DND-41 (cell line): Measurements from ENCODE around the gene C19orf47.

Experiments
- ATAC-seq: fragments of 200-7000 bp; cut with Tn5 transposase; 3 replicates; pipeline ENCODE4 v1.9.1; 2021; ENCODE audit warnings: low read depth; ENCODE audit not compliant: insufficient read depth
- DNase-seq: peaks from one replicate; pipeline ENCODE4 v3.0.0-alpha.2; 2020
- H2AFZ ChIP-seq: 2 replicates; pipeline ENCODE4 v1.6.0; 2012; ENCODE audit warnings: low read depth, low read length
- H3K27ac ChIP-seq: 2 replicates; pipeline ENCODE4 v1.5.1; 2012; ENCODE audit warnings: low read length, inconsistent platforms
- H3K27me3 ChIP-seq: fragments of 200-600 bp; sonication (generic); 2 replicates; pipeline ENCODE4 v1.6.0; 2012; ENCODE audit warnings: low read length, mild to moderate bottlenecking, inconsistent platforms; ENCODE audit not compliant: insufficient read depth, poor library complexity
- H3K36me3 ChIP-seq: 2 replicates; pipeline ENCODE4 v1.5.1; 2012; ENCODE audit warnings: low read length, inconsistent platforms; ENCODE audit not compliant: insufficient read depth
- H3K4me1 ChIP-seq: 2 replicates; pipeline ENCODE4 v1.5.1; 2012; ENCODE audit warnings: mild to moderate bottlenecking, low read length; ENCODE audit not compliant: insufficient read depth
- H3K4me2 ChIP-seq: 2 replicates; pipeline ENCODE4 v1.6.0; 2012; ENCODE audit warnings: mild to moderate bottlenecking, moderate library complexity, low read length, inconsistent platforms; ENCODE audit not compliant: insufficient read depth
- H3K4me3 ChIP-seq, 2 experiments: fragments of 200-600 bp in 1 of 2; shearing (Covaris generic) in 1 of 2; 2 replicates each; pipeline ENCODE4 v1.5.1; 2012 to 2016; ENCODE audit warnings: inconsistent platforms in 2 of 2, low read length in 2 of 2, mild to moderate bottlenecking in 2 of 2, low read depth in 1 of 2, moderate library complexity in 1 of 2
- H3K79me2 ChIP-seq: 2 replicates; pipeline ENCODE4 v1.6.0; 2012; ENCODE audit warnings: low read length, inconsistent platforms; ENCODE audit not compliant: insufficient read depth
- H3K9ac ChIP-seq: 2 replicates; pipeline ENCODE4 v1.6.0; 2012; ENCODE audit warnings: low read depth, mild to moderate bottlenecking, inconsistent platforms, low read length, moderate library complexity
- H3K9me3 ChIP-seq: 2 replicates; pipeline ENCODE4 v1.5.1; 2012; ENCODE audit warnings: low read length, moderate library complexity, mild to moderate bottlenecking, inconsistent platforms; ENCODE audit not compliant: insufficient read depth, severe bottlenecking
- H4K20me1 ChIP-seq: 2 replicates; pipeline ENCODE4 v1.6.0; 2012; ENCODE audit warnings: low read length; ENCODE audit not compliant: insufficient read depth
- EZH2 ChIP-seq: IDR thresholded peaks from 3 replicates; pipeline ENCODE4 v1.6.1; 2012; ENCODE audit warnings: borderline replicate concordance, low read depth, mild to moderate bottlenecking, moderate library complexity, low read length, inconsistent platforms; ENCODE audit not compliant: severe bottlenecking
- TF ChIP-seq, protein P1 (sequence below): IDR thresholded peaks from 2 replicates; pipeline ENCODE4 v1.5.1; 2012; ENCODE audit warnings: borderline replicate concordance, low read length, moderate library complexity, mild to moderate bottlenecking; ENCODE audit not compliant: poor library complexity, severe bottlenecking; ENCODE audit errors: extremely low read depth

Gene C19orf47

DNA sequence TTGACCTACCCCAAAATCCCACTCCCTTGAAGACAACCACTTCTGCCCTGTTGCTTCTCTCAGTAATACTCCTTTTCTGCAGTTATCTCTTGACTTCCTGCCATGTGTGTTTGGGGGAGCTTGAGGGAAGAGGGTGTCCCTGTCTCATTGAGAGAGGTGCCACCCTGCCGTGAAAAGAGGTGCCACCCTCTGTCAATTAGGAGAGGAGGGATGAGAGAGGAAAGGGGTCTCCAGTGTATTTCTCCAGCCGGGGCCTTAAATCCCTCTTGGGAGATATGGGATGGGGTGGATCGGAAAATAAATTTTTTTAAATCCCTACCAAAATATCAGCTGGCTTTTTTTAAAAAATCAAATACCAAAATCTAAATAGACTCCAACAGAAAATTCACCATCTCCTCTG is 16.8 kb upstream of the C19orf47 start:
- Histone ChIP-seq H3K4me3 (no peak overlapping the region), H3K27me3 (no peaks in the 10 kb centered on the region)

DNA sequence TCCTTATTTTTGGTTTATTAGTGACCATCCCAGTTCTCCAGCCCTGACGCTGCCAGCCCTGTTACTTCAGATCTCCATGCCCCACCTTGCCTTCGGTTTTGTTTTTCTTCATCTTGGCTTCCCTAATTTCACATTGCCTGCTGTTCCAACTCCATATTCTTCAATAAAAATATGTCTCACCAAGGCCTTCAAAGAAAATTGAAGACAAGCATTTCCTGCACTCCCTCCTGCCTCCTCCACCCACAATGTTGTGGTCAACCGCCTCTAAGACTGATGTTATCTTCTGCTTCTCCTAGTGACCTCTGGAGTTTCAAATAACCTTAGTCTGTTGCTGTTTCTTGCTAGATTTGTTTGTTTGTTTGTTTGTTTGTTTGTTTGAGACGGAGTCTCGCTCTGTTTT is 14.9 kb upstream of the C19orf47 start:
- no peak overlapping the region for H3K27ac ChIP-seq
- no peak overlapping the region for H2AFZ ChIP-seq
- H3K9ac ChIP-seq = no peak overlapping the region
- TF ChIP-seq, protein P1, sequence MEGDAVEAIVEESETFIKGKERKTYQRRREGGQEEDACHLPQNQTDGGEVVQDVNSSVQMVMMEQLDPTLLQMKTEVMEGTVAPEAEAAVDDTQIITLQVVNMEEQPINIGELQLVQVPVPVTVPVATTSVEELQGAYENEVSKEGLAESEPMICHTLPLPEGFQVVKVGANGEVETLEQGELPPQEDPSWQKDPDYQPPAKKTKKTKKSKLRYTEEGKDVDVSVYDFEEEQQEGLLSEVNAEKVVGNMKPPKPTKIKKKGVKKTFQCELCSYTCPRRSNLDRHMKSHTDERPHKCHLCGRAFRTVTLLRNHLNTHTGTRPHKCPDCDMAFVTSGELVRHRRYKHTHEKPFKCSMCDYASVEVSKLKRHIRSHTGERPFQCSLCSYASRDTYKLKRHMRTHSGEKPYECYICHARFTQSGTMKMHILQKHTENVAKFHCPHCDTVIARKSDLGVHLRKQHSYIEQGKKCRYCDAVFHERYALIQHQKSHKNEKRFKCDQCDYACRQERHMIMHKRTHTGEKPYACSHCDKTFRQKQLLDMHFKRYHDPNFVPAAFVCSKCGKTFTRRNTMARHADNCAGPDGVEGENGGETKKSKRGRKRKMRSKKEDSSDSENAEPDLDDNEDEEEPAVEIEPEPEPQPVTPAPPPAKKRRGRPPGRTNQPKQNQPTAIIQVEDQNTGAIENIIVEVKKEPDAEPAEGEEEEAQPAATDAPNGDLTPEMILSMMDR = no peak
- no peak for TF ChIP-seq EZH2
- peaks cover 13% of the 10 kb centered on the region for H3K36me3 ChIP-seq
- DNase-seq (no peak), ATAC-seq (no peak)
- H3K79me2 ChIP-seq = no peaks in the 10 kb centered on the region
- H3K9me3 ChIP-seq = no peaks in the 10 kb centered on the region
- H4K20me1 ChIP-seq = no peaks in the 10 kb centered on the region
- H3K4me1 ChIP-seq = no peaks in the 10 kb centered on the region
- no peaks in the 10 kb centered on the region for H3K27me3 ChIP-seq
- no peak overlapping the region for H3K4me2 ChIP-seq
- no peak overlapping the region for H3K4me3 ChIP-seq

More for the DNA sequence above, 16.8 kb upstream of the C19orf47 start:
- Histone ChIP-seq H2AFZ (no peak overlapping the region), H3K4me1 (no peaks in the 10 kb centered on the region), H3K9ac (no peak overlapping the region), H3K9me3 (no peaks in the 10 kb centered on the region), H3K27ac (no peak overlapping the region), H3K79me2 (no peaks in the 10 kb centered on the region), H3K4me2 (no peak overlapping the region), H3K36me3 (peaks cover 13% of the 10 kb centered on the region), H4K20me1 (no peaks in the 10 kb centered on the region)
- DNase-seq (no peak), ATAC-seq (no peak)
- no peak for TF ChIP-seq EZH2
- TF ChIP-seq, protein P1 = no peak

DNA sequence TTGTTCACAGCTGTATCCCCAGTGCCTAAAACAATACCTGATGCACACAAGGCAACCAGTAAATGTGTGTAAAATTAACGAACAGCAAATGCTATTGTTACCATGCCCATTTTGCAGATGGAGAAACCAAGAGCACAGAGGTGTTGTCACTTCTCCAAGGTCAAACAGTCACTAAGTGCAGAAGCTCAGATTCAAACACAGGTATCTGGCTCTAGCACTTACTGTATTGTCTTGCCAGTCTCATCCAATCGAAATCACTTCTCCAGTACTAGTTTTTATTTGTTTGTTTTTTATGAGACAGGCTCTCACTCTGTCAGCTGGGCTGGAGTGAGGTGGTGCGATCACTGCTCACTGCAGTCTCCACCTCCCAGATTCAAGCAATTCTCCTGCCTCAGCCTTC is 14.0 kb upstream of the C19orf47 start:
- Histone ChIP-seq H4K20me1 (no peaks in the 10 kb centered on the region), H3K27ac (no peak overlapping the region), H3K9ac (no peak overlapping the region), H3K36me3 (peaks cover 6% of the 10 kb centered on the region), H3K4me1 (no peaks in the 10 kb centered on the region), H3K9me3 (no peaks in the 10 kb centered on the region), H3K79me2 (no peaks in the 10 kb centered on the region), H3K4me3 (no peak overlapping the region), H3K27me3 (no peaks in the 10 kb centered on the region), H2AFZ (no peak overlapping the region), H3K4me2 (no peak overlapping the region)
- TF ChIP-seq EZH2 = no peak
- TF ChIP-seq, protein P1 = no peak
- ATAC-seq (no peak), DNase-seq (no peak)

DNA sequence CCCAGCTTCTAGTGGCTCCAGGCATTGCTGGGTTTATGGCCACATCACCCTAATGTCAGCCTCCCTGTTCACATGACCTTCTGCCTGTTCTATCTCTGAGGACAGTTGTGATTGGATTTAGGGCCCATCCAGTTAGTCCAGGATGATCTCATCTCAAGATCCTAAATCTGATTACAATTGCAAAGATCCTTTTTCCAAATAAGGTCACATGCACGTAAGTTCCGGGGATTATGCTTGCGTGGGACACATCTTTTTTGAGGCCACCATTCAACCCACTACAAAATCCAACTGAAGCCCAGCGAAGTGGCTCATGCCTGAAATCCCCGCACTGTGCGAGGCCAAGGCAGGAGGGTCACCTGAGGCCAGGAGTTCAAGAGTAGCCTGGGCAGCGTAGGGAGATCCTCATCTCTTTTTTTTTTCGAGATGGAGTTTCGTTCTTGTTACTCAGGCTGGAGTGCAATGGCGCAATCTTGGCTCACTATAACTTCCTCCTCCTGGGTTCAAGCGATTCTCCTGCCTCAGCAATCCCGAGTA is 12.6 kb upstream of the C19orf47 start:
- Histone ChIP-seq H3K4me1 (no peaks in the 10 kb centered on the region), H3K27ac (no peak overlapping the region), H3K9me3 (no peaks in the 10 kb centered on the region), H3K36me3 (no peaks in the 10 kb centered on the region), H3K27me3 (no peaks in the 10 kb centered on the region), H3K9ac (no peak overlapping the region), H3K4me3 (no peak overlapping the region), H4K20me1 (no peaks in the 10 kb centered on the region), H3K4me2 (no peak overlapping the region), H2AFZ (no peak overlapping the region), H3K79me2 (no peaks in the 10 kb centered on the region)
- ATAC-seq (no peak), DNase-seq (no peak)
- TF ChIP-seq, protein P1 = no peak
- no peak for TF ChIP-seq EZH2
